KOPT-K1 (cell line): ENCODE measurements around the gene TMTC2.

ENCODE experiments used
- H3K27ac ChIP-seq: fragments of 200-600 bp; sonication (generic); 2 replicates; pipeline ENCODE4 v1.5.1; 2016; ENCODE audit warnings: antibody characterized with exemption, mild to moderate bottlenecking, low read depth, low read length; ENCODE audit not compliant: poor library complexity, severe bottlenecking
- H3K36me3 ChIP-seq: fragments of 200-600 bp; sonication (generic); 2 replicates; pipeline ENCODE4 v1.5.1; 2017; ENCODE audit warnings: antibody characterized with exemption, mild to moderate bottlenecking, low read length, moderate library complexity; ENCODE audit not compliant: insufficient read depth
- H3K9me3 ChIP-seq: fragments of 200-600 bp; sonication (generic); 2 replicates; pipeline ENCODE4 v1.5.1; 2017; ENCODE audit warnings: antibody characterized with exemption, low read length, mild to moderate bottlenecking; ENCODE audit not compliant: insufficient read depth, poor library complexity, severe bottlenecking

TMTC2 gene

GRCh38 chr12:82923935-82924334, 237.2 kb downstream of the TMTC2 start:
- Histone ChIP-seq H3K36me3 (no peaks in the 10 kb centered on the region), H3K27ac (no peak overlapping the region), H3K9me3 (no peaks in the 10 kb centered on the region)

- no peaks in the 10 kb centered on the region for H3K36me3 ChIP-seq
- H3K9me3 ChIP-seq: no peaks in the 10 kb centered on the region
- H3K27ac ChIP-seq: no peak overlapping the region
Observed at GRCh38 chr12:82926630-82927029, 239.9 kb downstream of the TMTC2 start.

- Histone ChIP-seq H3K9me3 (no peaks in the 10 kb centered on the region), H3K36me3 (no peaks in the 10 kb centered on the region), H3K27ac (no peak overlapping the region)
Observed at GRCh38 chr12:82930301-82930700, 243.6 kb downstream of the TMTC2 start.

- no peaks in the 10 kb centered on the region for H3K36me3 ChIP-seq
- no peak overlapping the region for H3K27ac ChIP-seq
- H3K9me3 ChIP-seq: no peaks in the 10 kb centered on the region
Observed at GRCh38 chr12:82931349-82932116, 244.8 kb downstream of the TMTC2 start.

GRCh38 chr12:82937151-82937550, 250.4 kb downstream of the TMTC2 start:
- no peaks in the 10 kb centered on the region for H3K9me3 ChIP-seq
- no peak overlapping the region for H3K27ac ChIP-seq
- H3K36me3 ChIP-seq: no peaks in the 10 kb centered on the region

GRCh38 chr12:82942521-82942920, 255.8 kb downstream of the TMTC2 start:
- H3K9me3 ChIP-seq: no peaks in the 10 kb centered on the region
- no peak overlapping the region for H3K27ac ChIP-seq
- no peaks in the 10 kb centered on the region for H3K36me3 ChIP-seq

- no peaks in the 10 kb centered on the region for H3K36me3 ChIP-seq
- no peaks in the 10 kb centered on the region for H3K9me3 ChIP-seq
- no peak overlapping the region for H3K27ac ChIP-seq
Observed at GRCh38 chr12:82942991-82943401, 256.3 kb downstream of the TMTC2 start.

GRCh38 chr12:82948491-82948890, 261.8 kb downstream of the TMTC2 start:
- Histone ChIP-seq H3K27ac (no peak overlapping the region), H3K9me3 (no peaks in the 10 kb centered on the region), H3K36me3 (no peaks in the 10 kb centered on the region)

- H3K9me3 ChIP-seq: no peaks in the 10 kb centered on the region
- H3K36me3 ChIP-seq: no peaks in the 10 kb centered on the region
- H3K27ac ChIP-seq: no peak overlapping the region
Observed at GRCh38 chr12:82950356-82950755, 263.6 kb downstream of the TMTC2 start.

GRCh38 chr12:82952946-82953345, 266.2 kb downstream of the TMTC2 start:
- Histone ChIP-seq H3K27ac (no peak overlapping the region), H3K9me3 (no peaks in the 10 kb centered on the region), H3K36me3 (no peaks in the 10 kb centered on the region)

- H3K36me3 ChIP-seq: no peaks in the 10 kb centered on the region
- H3K9me3 ChIP-seq: no peaks in the 10 kb centered on the region
- H3K27ac ChIP-seq: no peak overlapping the region
Observed at GRCh38 chr12:82953397-82953796, 266.7 kb downstream of the TMTC2 start.

GRCh38 chr12:82954064-82954463, 267.4 kb downstream of the TMTC2 start:
- no peaks in the 10 kb centered on the region for H3K9me3 ChIP-seq
- no peak overlapping the region for H3K27ac ChIP-seq
- H3K36me3 ChIP-seq: no peaks in the 10 kb centered on the region

GRCh38 chr12:82954572-82954971, 267.9 kb downstream of the TMTC2 start:
- no peaks in the 10 kb centered on the region for H3K9me3 ChIP-seq
- H3K36me3 ChIP-seq: no peaks in the 10 kb centered on the region
- no peak overlapping the region for H3K27ac ChIP-seq

- Histone ChIP-seq H3K9me3 (no peaks in the 10 kb centered on the region), H3K27ac (no peak overlapping the region), H3K36me3 (no peaks in the 10 kb centered on the region)
Observed at GRCh38 chr12:82955043-82955442, 268.3 kb downstream of the TMTC2 start.

GRCh38 chr12:82958966-82959365, 272.3 kb downstream of the TMTC2 start:
- Histone ChIP-seq H3K9me3 (no peaks in the 10 kb centered on the region), H3K36me3 (no peaks in the 10 kb centered on the region), H3K27ac (no peak overlapping the region)

- no peaks in the 10 kb centered on the region for H3K9me3 ChIP-seq
Observed at GRCh38 chr12:82959821-82960220, 273.1 kb downstream of the TMTC2 start.

More at GRCh38 chr12:82959821-82960220, 273.1 kb downstream of the TMTC2 start:
- H3K36me3 ChIP-seq: no peaks in the 10 kb centered on the region
- H3K27ac ChIP-seq: no peak overlapping the region
